ENCODE data around the gene LRRIQ1.

The LRRIQ1 gene

GRCh38 chr12:85058339-85058738, 22.2 kb downstream of the LRRIQ1 start:
- DNase-seq: no peak

GRCh38 chr12:85059594-85059993, 23.4 kb downstream of the LRRIQ1 start:
- DNase-seq: no peak

GRCh38 chr12:85060916-85061315, 24.8 kb downstream of the LRRIQ1 start:
- no peak for DNase-seq

- DNase-seq: no peak
Observed at GRCh38 chr12:85065837-85066482, 29.8 kb downstream of the LRRIQ1 start.

GRCh38 chr12:85072826-85073225, 36.7 kb downstream of the LRRIQ1 start:
- no peak for DNase-seq

- DNase-seq: no peak
Observed at GRCh38 chr12:85076688-85077430, 40.7 kb downstream of the LRRIQ1 start.

GRCh38 chr12:85085066-85085465, 48.9 kb downstream of the LRRIQ1 start:
- DNase-seq: no peak

GRCh38 chr12:85089792-85090191, 53.6 kb downstream of the LRRIQ1 start:
- no peak for DNase-seq

GRCh38 chr12:85092814-85093370, 56.7 kb downstream of the LRRIQ1 start:
- no peak for DNase-seq

GRCh38 chr12:85095501-85095900, 59.4 kb downstream of the LRRIQ1 start:
- DNase-seq: no peak

GRCh38 chr12:85130646-85131045, 94.5 kb downstream of the LRRIQ1 start:
- no peak for DNase-seq

GRCh38 chr12:85138833-85139232, 102.7 kb downstream of the LRRIQ1 start:
- DNase-seq: no peak

GRCh38 chr12:85147331-85147730, 111.2 kb downstream of the LRRIQ1 start:
- DNase-seq: no peak

- no peak for DNase-seq
Observed at GRCh38 chr12:85152311-85152729, 116.2 kb downstream of the LRRIQ1 start.

GRCh38 chr12:85155791-85156190, 119.6 kb downstream of the LRRIQ1 start:
- DNase-seq: no peak

GRCh38 chr12:85156569-85156968, 120.4 kb downstream of the LRRIQ1 start:
- DNase-seq: no peak

- no peak for DNase-seq
Observed at GRCh38 chr12:85157035-85157603, 121.0 kb downstream of the LRRIQ1 start.

- no peak for DNase-seq
Observed at GRCh38 chr12:85163752-85164321, 127.7 kb downstream of the LRRIQ1 start.

GRCh38 chr12:85179680-85180270, 143.6 kb downstream of the LRRIQ1 start:
- no peak for DNase-seq

GRCh38 chr12:85182699-85183098, 146.5 kb downstream of the LRRIQ1 start:
- no peak for DNase-seq

GRCh38 chr12:85183855-85184254, 147.7 kb downstream of the LRRIQ1 start:
- DNase-seq: no peak

GRCh38 chr12:85186236-85186635, 150.1 kb downstream of the LRRIQ1 start:
- DNase-seq: no peak

- no peak for DNase-seq
Observed at GRCh38 chr12:85188619-85189018, 152.5 kb downstream of the LRRIQ1 start.

Measured in T-helper 9 cell (primary cell).